ENCODE data around the gene M1AP. TPM values are rescaled to one million over a fixed set of nuclear protein-coding genes. Genes with fewer than 3 reads are reported as not detected.

The M1AP gene
- total RNA-seq, 1 experiment from 2014 or later, result 7.6 TPM

GRCh38 chr2:74552914-74553811 lies 95.0 kb downstream of the M1AP start:
- Mint-ChIP-seq H3K9me3 (no peaks in the 10 kb centered on the region), H3K27me3 (ENCODE audit: low read depth) (peaks cover 62% of the 10 kb centered on the region), H3K4me3 (peak overlapping the region; percentile 92 to 93), H3K4me1 (peaks cover 27 to 28% of the 10 kb centered on the region in 2 experiments), H3K36me3 (ENCODE audit: insufficient read depth in 1 of 3, low read depth in 3 of 3) (peaks cover 0 to 23% (median 15%) of the 10 kb centered on the region in 3 experiments; a peak in 6 of 7 replicates), H3K27ac (peak overlapping the region; percentile 42 to 96 (median 89); a peak in 6 of 7 replicates)
- Histone ChIP-seq H2BK120ac (ENCODE audit: low read depth, low read length, poor library complexity, severe bottlenecking) (no peak overlapping the region), H3T11ph (ENCODE audit: low read length) (no peak overlapping the region), H3K4me1 (ENCODE audit: insufficient read depth, low read length) (0 out of 2 replicates have a peak, but pooled peaks cover 2% of the 10 kb centered on the region), H3K56ac (ENCODE audit: insufficient read length, low read depth, low read length) (no peak overlapping the region), H4K20me1 (ENCODE audit: control insufficient read depth, insufficient read depth, insufficient read length) (no peaks in the 10 kb centered on the region), H2BK5ac (ENCODE audit: insufficient read length, low read length) (no peak overlapping the region), H4K5ac (ENCODE audit: insufficient read length, low read depth, low read length) (no peak overlapping the region), H3K4ac (ENCODE audit: low read depth, low read length) (no peak overlapping the region), H3K9ac (ENCODE audit: extremely low read depth, insufficient read length, low read length) (peak overlapping the region; percentile 57), H3K23me2 (ENCODE audit: insufficient read length, low read depth, low read length, poor library complexity, severe bottlenecking) (peaks cover 23% of the 10 kb centered on the region), H4K8ac (replicated peaks; ENCODE audit: insufficient read length, low read depth, low read length) (no peak overlapping the region), H2BK20ac (ENCODE audit: low read depth, low read length, poor library complexity, severe bottlenecking) (no peak overlapping the region), H3K79me1 (ENCODE audit: insufficient read depth, low read depth, low read length, poor library complexity, severe bottlenecking) (no peaks in the 10 kb centered on the region), H3K27me3 (ENCODE audit: insufficient read depth, low read length) (no peaks in the 10 kb centered on the region; the same call in 1 of the 2 replicates), H2BK15ac (ENCODE audit: low read depth, low read length) (no peak overlapping the region), H3K23ac (ENCODE audit: insufficient read length, low read depth, low read length) (no peak overlapping the region), H2AFZ (ENCODE audit: low read length) (no peak overlapping the region), H3K14ac (ENCODE audit: insufficient read depth, low read length) (peak overlapping the region; percentile 59; the same call in 1 of the 2 replicates), H2BK12ac (ENCODE audit: insufficient read length, low read depth, low read length) (no peak overlapping the region), H3K4me2 (ENCODE audit: insufficient read depth, insufficient read length, low read length) (peak overlapping the region; percentile 63), H3K27ac (ENCODE audit: insufficient read length, low read depth, low read length) (no peak overlapping the region), H3K9me3 (ENCODE audit: control insufficient read depth, low read depth, low read length) (no peaks in the 10 kb centered on the region), H2AK5ac (ENCODE audit: insufficient read length, low read length) (no peak overlapping the region), H3K79me2 (ENCODE audit: insufficient read depth, low read length) (no peaks in the 10 kb centered on the region), H4K91ac (ENCODE audit: insufficient read length, low read depth, low read length) (no peak overlapping the region), H3K18ac (ENCODE audit: insufficient read length, low read depth, low read length) (peak overlapping the region; percentile 74)
- WGBS (ENCODE audit: extremely low coverage, insufficient read length, low lambda C conversion rate), result no CpG with 5 or more reads among the region's 27 CpGs
- no peak for TF ChIP-seq CTCF (conservative IDR thresholded peaks at IDR 0.05)
- peak; percentile 65 for DNase-seq
